ENCODE measurements around the gene TRIM10. TPM values are rescaled to one million over a fixed set of nuclear protein-coding genes. Genes with fewer than 3 reads are reported as not detected.
A peak's percentile ranks its signal among the peaks of the same experiment; 100 is the strongest.

TRIM10 gene
- total and polyA plus RNA-seq, 2 experiments from 2014 or later = 0.31 TPM; not detected in 1

GRCh38 chr6:30171677-30172471 is 10.9 kb upstream of the TRIM10 start:
- H3K36me3 Mint-ChIP-seq (ENCODE audit: low read depth) = no peaks in the 10 kb centered on the region
- Histone ChIP-seq H3K4me1 (ENCODE audit: insufficient read depth) (no peaks in the 10 kb centered on the region), H3F3A (replicated peaks; ENCODE audit: low read depth) (0 out of 2 replicates have a peak, but pooled peaks cover 4% of the 10 kb centered on the region), H3K9me2 (ENCODE audit: insufficient read depth) (no peaks in the 10 kb centered on the region), H3K36me3 (ENCODE audit: insufficient read depth) (no peaks in the 10 kb centered on the region), H3K4me2 (peak overlapping the region; percentile 83), H2AFZ (peak overlapping the region; percentile 94), H3K4me3 (peak overlapping the region; percentile 60), H3K79me2 (replicated peaks; ENCODE audit: insufficient read depth) (no peaks in the 10 kb centered on the region), H3K27me3 (ENCODE audit: insufficient read depth) (peaks cover 53% of the 10 kb centered on the region), H3K27ac (ENCODE audit: low read depth) (no peak overlapping the region), H4K20me1 (replicated peaks; ENCODE audit: insufficient read depth) (no peaks in the 10 kb centered on the region)
- peaks cover 37% of the 10 kb centered on the region for H3K27me3 Mint-ChIP-seq (ENCODE audit: insufficient read depth, low read depth, poor library complexity)
- ATAC-seq = peak; percentile 75
- H3K4me3 Mint-ChIP-seq = peak overlapping the region; percentile 69
- DNase-seq (ENCODE audit: low spot score) = peak; percentile 87
- peaks cover 12% of the 10 kb centered on the region; the same call in 2 of the 3 replicates for H3K4me1 Mint-ChIP-seq
- TF ChIP-seq JUNB (IDR thresholded peaks at IDR 0.05; ENCODE audit: unreplicated experiment) (peak; percentile 6), ZNF331 (CRISPR knock-in tag; IDR thresholded peaks at IDR 0.05; ENCODE audit: low read depth) (no peak; the same call in 1 of the 2 replicates), EZH2 (IDR thresholded peaks at IDR 0.05; ENCODE audit: low read depth, unreplicated experiment) (peak; percentile 41), POLR2AphosphoS5 (IDR thresholded peaks at IDR 0.05; ENCODE audit: low read depth) (no peak), STAT1 (IDR thresholded peaks at IDR 0.05; ENCODE audit: unreplicated experiment) (no peak), NANOG (IDR thresholded peaks at IDR 0.05; ENCODE audit: borderline replicate concordance) (no peak), EZH2phosphoT487 (IDR thresholded peaks at IDR 0.05; ENCODE audit: unreplicated experiment) (no peak), ZNF462 (CRISPR knock-in tag; IDR thresholded peaks at IDR 0.05) (no peak), CREB1 (CRISPR knock-in tag; IDR thresholded peaks at IDR 0.05; ENCODE audit: low read depth) (no peak), ZNF114 (CRISPR knock-in tag; IDR thresholded peaks at IDR 0.05) (no peak)
- TF ChIP-seq, protein P1, sequence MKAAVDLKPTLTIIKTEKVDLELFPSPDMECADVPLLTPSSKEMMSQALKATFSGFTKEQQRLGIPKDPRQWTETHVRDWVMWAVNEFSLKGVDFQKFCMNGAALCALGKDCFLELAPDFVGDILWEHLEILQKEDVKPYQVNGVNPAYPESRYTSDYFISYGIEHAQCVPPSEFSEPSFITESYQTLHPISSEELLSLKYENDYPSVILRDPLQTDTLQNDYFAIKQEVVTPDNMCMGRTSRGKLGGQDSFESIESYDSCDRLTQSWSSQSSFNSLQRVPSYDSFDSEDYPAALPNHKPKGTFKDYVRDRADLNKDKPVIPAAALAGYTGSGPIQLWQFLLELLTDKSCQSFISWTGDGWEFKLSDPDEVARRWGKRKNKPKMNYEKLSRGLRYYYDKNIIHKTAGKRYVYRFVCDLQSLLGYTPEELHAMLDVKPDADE (IDR thresholded peaks at IDR 0.05) = no peak
- TF ChIP-seq, protein P2, sequence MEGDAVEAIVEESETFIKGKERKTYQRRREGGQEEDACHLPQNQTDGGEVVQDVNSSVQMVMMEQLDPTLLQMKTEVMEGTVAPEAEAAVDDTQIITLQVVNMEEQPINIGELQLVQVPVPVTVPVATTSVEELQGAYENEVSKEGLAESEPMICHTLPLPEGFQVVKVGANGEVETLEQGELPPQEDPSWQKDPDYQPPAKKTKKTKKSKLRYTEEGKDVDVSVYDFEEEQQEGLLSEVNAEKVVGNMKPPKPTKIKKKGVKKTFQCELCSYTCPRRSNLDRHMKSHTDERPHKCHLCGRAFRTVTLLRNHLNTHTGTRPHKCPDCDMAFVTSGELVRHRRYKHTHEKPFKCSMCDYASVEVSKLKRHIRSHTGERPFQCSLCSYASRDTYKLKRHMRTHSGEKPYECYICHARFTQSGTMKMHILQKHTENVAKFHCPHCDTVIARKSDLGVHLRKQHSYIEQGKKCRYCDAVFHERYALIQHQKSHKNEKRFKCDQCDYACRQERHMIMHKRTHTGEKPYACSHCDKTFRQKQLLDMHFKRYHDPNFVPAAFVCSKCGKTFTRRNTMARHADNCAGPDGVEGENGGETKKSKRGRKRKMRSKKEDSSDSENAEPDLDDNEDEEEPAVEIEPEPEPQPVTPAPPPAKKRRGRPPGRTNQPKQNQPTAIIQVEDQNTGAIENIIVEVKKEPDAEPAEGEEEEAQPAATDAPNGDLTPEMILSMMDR (conservative IDR thresholded peaks at IDR 0.05; ENCODE audit: low read depth in 2 of 2) = peak; percentile 35 to 48
- TF ChIP-seq, protein P3, sequence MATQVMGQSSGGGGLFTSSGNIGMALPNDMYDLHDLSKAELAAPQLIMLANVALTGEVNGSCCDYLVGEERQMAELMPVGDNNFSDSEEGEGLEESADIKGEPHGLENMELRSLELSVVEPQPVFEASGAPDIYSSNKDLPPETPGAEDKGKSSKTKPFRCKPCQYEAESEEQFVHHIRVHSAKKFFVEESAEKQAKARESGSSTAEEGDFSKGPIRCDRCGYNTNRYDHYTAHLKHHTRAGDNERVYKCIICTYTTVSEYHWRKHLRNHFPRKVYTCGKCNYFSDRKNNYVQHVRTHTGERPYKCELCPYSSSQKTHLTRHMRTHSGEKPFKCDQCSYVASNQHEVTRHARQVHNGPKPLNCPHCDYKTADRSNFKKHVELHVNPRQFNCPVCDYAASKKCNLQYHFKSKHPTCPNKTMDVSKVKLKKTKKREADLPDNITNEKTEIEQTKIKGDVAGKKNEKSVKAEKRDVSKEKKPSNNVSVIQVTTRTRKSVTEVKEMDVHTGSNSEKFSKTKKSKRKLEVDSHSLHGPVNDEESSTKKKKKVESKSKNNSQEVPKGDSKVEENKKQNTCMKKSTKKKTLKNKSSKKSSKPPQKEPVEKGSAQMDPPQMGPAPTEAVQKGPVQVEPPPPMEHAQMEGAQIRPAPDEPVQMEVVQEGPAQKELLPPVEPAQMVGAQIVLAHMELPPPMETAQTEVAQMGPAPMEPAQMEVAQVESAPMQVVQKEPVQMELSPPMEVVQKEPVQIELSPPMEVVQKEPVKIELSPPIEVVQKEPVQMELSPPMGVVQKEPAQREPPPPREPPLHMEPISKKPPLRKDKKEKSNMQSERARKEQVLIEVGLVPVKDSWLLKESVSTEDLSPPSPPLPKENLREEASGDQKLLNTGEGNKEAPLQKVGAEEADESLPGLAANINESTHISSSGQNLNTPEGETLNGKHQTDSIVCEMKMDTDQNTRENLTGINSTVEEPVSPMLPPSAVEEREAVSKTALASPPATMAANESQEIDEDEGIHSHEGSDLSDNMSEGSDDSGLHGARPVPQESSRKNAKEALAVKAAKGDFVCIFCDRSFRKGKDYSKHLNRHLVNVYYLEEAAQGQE (IDR thresholded peaks at IDR 0.05; ENCODE audit: unreplicated experiment) = no peak
- H3K9me3 Mint-ChIP-seq = no peaks in the 10 kb centered on the region
- H3K27ac Mint-ChIP-seq = no peak overlapping the region

Measured in GM23338 (cell line).